ENCODE results near the gene PRND.
"Not testable (repeated sequence)": the region's sequence is repeated elsewhere in the genome, so short reads cannot be mapped to it uniquely, and the experiment has no call there.

PRND gene

DNA sequence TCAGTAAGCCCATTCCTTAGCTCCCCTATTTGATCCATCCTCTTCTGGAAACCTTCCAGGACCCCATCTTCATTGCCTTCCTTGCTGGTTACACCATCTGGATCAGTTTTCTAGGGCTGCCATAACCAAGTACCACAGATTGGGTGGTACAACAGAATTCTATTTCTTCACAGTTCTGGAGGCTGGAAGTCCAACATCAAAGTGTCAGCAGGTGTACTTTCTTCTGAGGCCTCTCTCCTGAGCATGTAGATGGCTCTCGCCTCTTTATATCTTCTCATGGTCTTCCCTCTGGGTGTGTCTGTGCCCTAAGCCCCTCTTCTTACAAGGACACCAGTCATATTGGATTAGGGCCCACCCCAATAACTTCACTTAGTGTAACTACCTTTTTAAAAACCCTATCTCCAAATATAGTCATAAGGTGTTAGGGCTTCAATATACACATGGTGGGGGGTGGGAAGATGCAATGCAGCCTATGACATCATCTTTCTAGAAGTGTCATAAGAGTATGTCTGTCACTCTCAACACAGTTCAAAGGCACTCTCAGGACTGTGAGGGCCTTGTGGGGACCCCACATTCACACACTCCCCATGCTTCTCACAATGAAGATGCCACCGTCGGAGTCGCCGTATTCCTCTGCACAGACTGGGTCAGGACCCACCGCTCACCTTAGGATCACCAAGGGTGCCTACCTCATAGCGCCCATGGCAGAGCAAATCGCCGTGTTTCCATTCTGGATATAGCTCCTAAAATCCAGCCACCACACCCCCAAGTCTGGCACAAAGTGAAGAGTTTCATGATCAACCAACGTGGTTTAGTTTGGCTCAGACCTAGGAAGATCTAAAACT is 12.2 kb upstream of the PRND start:
- DNase-seq, result no peak

DNA sequence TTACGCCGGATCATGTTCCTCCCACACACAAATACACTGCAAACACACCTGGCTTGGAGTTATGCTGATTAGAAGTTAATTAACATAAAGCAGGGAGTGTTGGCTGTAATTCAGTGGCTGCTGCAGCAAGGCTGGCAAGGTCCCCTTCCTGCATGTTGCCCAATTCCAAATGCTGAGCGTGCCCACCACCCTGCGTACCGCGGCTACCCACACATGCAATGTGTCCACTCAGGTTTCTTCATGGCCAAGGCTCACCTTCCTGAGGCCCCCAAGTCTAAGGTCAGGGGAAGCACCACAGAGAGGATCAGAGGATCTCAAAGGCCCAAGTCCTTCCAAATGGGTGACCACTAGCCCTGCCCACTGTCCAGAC is 11.6 kb upstream of the PRND start:
- no peak for DNase-seq

DNA sequence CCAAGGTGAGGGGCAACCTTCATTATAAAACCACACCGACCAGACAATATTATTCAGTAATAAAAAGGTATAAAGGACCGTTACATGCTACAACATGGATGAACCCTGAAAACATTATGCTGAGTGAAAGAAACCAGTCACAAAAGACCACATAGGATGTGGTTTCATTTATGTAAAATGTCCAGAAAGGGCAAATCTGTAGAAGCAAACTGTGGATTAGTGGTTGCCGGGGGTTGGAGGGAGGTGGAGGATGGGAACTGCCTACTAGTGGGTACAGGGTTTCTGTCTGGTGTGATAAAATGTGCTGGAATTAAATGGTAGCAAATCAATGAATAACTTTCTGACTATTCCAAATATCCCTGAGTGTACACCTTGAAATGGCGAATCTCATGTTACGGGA is 10.2 kb upstream of the PRND start:
- DNase-seq, result no peak

DNA sequence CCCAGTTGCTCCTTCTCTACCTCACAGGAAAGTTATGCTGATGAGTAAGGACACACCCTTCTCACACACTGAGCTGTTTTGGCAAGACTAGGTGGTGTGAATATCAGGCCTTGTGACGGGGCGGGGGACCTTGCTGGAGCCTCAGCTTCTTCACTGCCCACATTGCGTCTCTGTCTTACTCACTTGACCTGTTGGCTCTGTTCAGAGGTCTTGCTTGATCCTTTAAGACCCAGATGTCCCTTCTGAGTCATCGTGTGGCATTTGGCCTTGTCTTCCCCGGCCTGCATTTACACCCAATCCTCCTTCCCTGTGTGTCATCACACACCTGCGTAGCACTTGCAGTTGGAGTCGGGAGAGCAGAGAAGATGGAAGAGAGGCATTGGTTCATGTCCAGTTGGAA is 8.3 kb upstream of the PRND start:
- DNase-seq, result no peak

DNA sequence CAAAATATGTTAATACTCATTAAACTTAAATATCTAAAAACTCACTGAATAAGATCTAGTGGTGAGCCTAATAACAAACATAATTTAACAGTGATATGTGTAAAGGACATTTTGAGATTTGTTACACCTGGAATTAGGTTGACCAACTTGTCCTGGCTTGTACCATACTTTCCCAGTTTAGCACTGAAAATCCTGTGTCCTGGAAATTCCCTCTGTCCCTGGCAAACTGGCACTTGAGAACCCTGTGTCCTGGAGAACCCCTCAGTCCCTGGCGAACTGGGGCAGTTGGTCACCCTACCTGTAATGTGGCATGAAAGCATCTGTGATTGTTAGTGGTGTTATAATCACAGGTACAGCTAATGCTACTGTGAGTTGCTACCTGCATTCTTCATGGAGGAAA is 6.9 kb upstream of the PRND start:
- no peak for DNase-seq

DNA sequence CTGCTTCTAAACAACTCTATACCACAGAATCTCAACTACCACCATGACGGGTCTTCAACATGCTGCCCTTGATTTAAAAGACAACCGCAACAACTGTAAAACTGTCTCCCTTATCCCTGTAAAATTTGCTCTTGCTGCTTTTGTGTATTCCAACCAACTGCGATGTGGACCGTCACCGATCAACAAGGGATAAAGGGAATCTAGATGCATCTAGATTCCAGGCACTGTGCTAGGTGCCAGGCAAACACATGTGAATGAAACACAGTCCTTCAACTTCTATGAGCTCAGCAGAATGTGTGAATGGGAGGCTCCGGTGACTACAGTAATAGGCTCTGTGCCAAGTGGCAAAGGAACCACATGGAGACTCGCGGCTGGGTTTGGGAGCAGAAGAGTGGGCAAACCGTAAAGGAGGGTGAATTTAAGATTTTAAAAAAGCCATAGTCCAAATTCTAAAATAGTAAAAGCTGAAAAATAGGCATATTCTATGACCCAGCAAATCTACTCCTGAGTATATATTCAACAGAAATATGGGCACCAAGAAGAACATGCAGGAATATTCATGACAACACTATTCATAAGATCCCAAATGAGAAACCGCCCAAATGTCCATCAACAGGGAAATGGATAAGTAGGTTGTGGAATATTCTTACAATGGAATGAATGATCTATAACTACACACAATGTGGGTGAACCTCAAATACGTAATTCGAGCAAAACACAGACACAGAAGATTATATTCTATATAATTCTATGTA is 3.7 kb upstream of the PRND start:
- no peak for DNase-seq

DNA sequence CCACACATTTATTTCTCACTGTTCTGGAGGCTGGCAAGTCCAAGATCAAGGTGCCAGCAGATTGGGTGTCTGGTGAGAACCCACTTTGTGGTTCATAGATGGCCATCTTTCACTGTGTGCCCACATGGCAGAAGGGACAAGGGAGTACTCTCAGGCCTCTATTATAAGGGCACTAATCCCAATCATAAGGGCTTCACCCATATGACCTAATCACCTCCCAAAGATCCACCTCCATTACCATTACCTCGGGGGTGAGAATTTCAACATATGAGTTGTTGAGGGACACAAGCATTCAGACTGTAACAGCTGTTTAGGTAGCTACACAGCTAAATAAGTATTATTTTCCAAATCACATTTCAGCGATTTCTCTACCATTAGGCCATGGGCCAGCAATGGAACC is 2.5 kb upstream of the PRND start:
- no peak for DNase-seq

DNA sequence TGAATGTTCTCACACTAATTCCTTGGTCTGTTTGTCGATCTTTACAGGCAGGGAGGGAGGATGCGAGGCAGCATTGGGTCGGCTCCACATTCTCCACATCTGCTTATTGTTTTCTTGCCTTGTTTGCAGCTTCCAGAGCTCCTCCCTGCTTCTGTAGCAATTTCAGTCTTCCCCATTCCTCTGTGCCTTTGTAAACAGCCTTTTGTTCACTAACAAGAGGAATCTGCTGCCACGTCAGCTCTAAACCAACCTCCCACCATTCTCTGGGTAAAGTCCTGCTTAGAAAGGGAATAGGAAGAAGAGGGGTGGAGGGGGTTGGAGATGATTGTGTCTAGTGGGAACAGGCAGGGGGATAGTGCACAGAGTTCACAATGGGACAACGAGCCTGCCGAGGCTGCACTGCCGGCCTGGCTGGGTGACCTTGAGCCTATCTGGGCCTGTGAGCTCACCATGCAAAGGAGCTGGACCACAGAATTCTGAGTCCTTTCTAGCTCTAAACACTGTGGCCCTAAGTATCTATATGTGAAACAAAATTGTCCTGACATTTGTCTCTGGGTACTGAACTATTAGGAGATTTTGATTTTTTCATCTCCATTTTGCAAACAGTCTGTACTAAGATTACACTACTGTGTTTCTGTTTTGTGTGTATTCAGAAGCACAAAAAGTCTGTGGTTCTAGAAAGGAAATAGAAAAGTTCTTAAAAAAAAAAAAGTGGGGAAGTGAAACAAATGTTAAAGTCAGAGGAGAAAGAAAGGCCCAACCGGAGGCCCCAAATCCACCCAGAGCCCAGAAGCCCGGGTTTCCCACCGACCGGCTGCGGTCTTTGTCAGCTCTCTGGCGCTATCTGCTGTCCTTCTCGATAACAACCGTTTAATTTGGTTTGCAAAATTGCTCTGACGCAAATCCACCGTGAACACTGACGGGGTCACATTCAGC is 1.4 kb upstream of the PRND start:
- peak; percentile 94 for DNase-seq

DNA sequence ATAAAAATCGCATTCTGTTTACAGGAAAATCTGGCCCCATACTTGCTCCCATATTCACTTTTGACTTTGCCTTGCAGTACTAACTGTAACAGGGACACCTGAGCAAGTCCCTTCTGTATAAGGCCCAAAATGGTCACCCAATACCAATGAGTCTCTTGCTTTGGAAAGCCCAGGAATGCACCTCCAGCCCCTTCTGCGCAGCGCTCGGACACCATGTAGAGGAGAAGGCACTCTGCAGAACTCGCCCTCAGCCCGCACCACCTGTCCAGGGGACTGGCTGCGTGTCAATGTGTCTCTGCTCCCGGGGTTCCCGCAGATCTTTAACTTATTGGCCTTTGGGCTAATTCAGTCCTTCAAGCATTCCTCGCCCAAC is 746 bp upstream of the PRND start:
- DNase-seq, result no peak

DNA sequence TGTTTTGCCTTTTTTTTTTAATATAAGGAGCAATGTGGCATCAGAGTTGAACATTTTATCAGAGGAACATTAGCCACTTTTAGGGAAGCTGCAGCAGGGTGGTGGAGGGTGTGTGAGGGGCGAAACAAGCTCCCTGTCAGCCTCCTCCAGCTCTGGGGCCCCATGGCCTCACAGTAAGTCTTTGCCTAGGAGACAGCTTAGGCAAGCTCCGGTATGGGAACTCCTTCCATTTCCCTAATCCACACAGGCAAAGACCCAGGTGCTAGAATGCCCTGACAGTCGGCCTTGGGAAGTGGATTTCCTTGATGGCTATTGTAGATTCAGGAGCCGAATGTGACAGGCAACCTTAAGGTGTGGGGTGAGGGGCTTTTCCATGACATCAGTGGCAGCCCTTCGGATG is 862 bp downstream of the PRND start:
- DNase-seq, result no peak

DNA sequence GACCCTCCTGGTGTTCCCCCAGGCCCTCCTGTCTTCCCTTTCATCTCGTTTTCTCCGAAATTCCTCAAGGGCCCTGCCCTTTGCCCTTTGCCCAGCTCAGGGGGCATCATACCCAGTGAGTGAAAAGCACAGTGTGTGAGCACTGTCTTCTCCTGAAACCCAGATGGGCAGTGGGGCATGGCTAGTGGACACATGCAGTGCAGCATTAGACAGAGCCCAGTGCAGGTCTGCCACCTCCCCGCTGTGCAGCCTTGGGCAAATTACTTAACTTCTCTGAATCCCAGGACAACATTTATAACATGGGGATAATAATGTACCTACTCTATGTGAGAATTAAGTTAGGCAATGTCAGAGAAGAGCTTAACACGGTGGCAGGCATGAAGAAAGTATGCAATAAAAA is 1.3 kb downstream of the PRND start:
- DNase-seq, result no peak

DNA sequence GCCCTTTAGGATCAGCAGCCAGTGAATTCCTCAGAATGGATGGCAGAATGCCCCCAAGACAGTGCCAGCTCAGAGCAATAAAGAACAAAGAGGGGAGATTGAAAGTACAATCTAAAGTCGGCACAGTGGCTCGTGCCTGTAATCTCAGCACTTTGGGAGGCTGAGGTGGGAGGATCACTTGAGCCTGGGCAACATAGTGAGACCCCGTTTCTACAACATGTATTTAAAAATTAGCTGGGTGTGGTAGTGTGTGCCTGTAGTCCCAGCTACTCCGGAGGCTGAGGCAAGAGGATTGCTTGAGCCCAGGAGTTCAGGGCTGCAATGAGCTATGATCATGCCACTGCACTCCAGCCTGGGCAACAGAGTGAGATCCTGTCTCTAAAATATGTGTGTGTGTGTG is 1.8 kb downstream of the PRND start:
- not testable (repeated sequence) for DNase-seq

DNA sequence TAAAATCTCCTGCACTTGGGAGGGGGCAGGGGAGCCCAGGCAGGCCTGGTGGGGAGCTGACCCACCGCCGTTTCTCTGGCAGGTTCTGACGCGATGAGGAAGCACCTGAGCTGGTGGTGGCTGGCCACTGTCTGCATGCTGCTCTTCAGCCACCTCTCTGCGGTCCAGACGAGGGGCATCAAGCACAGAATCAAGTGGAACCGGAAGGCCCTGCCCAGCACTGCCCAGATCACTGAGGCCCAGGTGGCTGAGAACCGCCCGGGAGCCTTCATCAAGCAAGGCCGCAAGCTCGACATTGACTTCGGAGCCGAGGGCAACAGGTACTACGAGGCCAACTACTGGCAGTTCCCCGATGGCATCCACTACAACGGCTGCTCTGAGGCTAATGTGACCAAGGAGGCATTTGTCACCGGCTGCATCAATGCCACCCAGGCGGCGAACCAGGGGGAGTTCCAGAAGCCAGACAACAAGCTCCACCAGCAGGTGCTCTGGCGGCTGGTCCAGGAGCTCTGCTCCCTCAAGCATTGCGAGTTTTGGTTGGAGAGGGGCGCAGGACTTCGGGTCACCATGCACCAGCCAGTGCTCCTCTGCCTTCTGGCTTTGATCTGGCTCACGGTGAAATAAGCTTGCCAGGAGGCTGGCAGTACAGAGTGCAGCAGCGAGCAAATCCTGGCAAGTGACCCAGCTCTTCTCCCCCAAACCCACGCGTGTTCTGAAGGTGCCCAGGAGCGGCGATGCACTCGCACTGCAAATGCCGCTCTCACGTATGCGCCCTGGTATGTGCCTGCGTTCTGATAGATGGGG is 3.0 kb downstream of the PRND start:
- DNase-seq, result no peak

DNA sequence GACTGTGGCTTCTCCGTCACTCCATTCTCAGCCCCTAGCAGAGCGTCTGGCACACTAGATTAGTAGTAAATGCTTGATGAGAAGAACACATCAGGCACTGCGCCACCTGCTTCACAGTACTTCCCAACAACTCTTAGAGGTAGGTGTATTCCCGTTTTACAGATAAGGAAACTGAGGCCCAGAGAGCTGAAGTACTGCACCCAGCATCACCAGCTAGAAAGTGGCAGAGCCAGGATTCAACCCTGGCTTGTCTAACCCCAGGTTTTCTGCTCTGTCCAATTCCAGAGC is 3.5 kb downstream of the PRND start:
- no peak for DNase-seq

DNA sequence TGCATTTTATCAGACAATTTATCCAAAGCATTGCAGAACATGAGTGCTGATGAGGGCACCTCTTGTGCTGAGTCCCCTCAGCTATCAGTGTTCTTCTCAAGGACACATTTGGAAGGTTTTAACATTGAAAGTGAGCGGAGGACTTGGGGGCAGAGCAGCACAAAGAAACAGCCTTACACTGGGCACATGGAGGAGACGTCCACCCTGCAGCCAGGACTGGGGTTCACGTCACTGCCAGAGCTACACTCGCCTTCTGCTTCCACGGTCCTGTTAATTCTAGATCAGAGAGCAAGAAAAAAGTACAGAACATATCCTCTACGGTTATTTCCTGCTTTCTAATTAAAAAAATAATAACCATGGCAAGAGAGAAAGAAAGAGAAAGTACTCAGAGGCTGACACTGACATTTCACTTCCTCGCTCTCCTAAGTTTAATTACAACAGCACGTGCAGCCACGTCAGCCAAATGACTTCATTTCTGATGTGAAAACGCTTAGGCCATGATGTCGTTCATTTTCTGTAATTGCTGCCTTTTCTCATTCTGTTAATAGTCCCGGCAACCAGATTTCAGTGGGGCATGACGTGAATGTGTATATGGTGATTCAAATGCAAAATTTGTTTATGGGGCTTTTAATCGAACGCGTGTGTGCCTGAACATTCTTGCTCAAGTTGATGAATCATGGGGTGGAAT is 5.1 kb downstream of the PRND start:
- peak; percentile 95 for DNase-seq

DNA sequence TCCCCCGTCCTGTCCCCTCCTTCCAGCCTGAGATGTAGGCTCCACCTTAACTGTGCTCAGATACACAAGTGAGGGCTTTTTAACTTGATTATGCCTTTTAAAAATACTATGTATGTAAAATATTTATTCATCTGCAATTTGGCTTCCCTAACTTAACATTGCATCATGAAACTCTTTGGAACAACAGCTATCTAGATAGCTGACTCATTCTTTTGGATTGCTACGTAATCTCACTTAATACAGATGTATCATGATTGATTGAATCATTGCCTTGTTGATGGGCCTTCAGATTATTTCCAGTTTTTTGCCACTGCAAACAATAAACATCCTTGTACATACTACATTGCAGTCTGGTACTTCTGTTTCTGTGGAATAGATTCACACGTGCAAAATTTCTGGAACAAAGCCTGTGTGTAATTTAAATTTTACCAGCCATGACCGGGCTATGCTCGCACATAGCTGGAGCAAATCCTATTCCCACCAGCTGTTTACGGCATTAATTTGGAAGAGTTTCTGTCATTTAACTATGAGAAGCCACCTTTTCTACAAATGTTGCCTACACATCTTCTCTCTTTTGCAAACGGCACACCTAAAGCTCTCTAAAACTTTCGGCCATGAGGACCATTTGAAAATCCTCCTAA is 6.5 kb downstream of the PRND start:
- DNase-seq, result peak; percentile 16

DNA sequence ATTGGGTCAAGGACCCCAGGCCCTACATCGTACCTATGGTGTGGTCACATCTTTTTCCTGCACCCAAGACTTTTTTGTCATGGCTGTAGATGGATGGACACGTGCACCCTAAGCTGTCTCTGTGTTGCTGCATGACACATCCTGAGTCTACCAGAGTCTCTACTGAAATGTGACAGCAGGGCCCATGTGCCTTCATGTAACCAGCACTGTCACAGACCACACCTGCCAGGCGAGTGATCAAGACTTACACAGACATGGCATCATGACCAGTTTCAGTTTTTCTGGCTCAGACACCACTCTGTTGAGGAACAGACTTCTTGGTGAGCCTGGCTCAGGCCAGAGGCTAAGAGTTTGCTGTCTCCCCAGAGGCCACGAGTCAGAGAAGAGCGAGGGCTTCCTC is 7.6 kb downstream of the PRND start:
- DNase-seq, result peak; percentile 22

DNA sequence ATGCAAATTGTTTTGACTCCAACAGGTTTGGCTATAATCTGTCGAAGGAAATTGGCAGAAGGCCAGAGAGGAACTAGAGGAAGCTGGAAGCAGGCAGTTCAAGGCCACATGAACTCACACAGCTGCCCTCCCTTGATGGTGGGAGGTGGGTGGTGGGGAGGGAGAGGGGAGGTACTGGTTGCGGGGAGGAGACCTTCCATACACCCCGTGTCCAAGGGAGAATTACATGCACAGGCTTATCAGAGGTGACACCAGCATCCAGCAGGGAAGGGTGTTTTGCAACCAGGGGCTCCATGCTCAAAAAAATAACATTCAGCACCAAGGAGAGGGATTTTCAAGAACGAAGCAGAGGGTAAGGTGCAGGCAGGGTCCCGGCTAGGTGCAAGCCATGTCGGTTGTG is 9.1 kb downstream of the PRND start:
- DNase-seq, result no peak

DNA sequence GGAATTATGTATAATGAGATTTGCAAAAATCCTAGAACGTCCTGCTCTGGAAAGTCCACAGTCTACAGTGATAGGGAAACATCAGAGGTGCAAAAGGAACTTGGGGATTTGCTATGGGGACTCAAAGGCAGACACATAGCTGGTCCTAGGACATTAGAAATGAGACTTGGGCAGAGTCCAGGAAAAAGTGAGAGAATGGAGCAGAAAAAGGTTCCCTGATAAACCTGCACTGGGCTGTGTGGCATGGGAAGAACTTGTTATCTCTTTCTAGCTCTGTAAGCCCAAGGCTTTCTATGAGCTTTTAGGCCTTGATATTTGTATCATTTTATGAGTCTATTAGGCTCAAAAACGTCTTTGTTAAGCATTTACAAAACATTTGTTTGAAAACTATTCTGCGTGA is 15.2 kb downstream of the PRND start:
- no peak for DNase-seq

DNA sequence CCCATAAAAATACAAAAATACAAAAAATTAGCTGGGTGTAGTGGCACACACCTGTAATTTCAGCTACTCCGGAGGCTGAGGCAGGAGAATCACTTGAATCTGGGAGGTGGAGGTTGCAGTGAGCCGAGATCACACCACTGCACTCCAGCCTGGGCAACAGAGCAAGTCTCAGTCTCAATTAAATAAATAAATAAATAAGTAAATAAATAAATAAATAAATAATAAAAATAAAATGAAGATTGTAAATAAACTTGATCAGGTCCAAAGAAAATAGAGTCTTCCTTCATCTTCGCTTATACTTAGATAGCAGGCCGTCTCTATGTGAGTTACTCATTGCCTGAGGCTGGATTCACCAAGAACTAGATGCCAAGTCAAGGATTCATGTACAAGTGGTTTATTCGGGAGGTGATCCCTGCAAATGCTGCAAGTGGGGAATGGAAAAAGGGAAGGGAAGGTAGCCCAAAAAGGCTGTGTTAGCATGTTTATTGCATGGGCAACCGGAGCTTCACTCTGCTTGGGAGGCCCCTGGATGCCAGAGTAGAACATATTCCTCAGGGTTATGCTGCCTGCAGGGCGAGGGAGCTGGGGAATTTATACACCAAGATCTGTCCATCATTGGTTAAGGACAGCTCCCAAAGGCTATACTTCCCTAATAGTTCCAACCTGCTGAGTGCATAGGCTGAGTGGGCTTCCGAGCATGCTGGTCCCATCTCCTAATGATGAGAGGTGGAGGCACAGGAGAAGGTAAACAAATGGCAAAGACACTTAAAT is 16.3 kb downstream of the PRND start:
- DNase-seq, result no peak

Measured in inflammatory macrophage treated with lipopolysaccharide for 4 hours (primary cell).